HG03280 (cell line): ENCODE results near the gene ZCCHC7.
"Not testable (repeated sequence)": the region's sequence is repeated elsewhere in the genome, so short reads cannot be mapped to it uniquely, and the experiment has no call there.

ENCODE experiments used
- ATAC-seq: cut with Tn5 transposase; IDR thresholded peaks from one replicate; pipeline ENCODE4 v1.9.1; 2021; ENCODE audit warnings: mild to moderate bottlenecking, moderate library complexity; ENCODE audit not compliant: unreplicated experiment

Gene ZCCHC7

GRCh38 chr9:37290366-37290939 lies 170.1 kb downstream of the ZCCHC7 start:
- ATAC-seq, result no peak

DNA sequence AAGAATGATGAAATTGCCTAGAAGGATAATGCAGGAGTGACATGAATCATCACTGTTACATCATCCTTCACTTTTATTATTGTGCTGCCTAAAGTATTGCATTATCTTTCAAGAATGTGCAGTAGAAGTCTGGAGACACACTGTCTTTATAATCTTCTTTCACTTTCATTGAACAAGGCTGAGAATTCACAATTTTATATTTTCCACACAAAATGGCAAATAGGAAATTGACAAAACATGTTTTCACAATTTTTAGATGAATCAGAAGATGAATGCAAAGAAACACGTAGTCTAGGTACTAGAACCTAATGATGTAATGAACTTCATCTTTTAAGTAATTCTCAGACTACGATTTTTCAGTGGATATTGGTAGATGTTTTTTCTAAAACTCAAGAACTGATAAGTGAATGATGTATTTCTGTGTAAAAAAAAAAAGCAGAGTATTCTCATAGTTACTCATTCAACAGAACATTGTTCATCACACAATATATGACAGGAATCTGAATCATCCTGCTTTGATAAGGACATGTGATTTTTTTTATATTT lies 170.6 kb downstream of the ZCCHC7 start:
- no peak for ATAC-seq

GRCh38 chr9:37291612-37292238 lies 171.4 kb downstream of the ZCCHC7 start:
- not testable (repeated sequence) for ATAC-seq

GRCh38 chr9:37292896-37293295 lies 172.5 kb downstream of the ZCCHC7 start:
- no peak for ATAC-seq

DNA sequence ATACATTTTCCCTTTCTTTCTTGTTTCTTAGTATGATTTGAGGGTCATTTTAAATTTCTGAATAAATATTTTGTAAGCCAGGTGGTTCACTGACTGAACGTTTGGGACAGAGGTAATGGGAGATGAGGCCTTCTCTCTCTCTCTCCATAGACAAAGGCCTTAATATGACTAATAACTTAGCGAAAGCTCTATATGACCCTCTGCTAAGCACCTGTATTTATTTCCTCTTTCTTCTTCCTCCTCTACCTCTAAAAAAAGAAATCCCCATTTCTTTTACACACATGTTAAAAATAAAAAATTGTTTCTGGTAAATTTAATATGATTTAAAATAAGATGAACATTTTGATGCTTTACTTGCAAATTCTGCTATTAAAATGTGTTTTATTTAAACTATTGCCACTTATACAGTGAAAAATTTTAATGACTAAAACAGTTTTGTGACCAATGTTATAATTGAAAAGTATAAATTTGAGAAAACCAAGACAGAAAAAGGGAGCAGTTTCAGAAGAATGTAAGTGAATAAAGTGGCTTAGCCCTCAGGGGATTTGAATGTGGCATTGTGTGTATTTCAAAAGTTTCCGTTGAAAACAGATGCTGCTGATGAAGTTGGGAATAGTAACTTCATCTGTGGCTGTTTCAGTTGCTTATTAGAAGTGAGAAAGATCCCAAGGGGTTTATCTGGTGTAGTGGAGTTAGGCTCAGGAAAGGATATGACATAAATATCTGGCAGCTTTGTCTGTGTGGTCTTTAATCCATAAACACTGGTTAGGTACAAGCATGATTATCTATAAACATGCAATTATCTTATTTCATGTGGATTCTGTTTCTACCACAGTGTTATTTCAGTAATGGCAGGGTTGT lies 173.5 kb downstream of the ZCCHC7 start:
- ATAC-seq, result peak; percentile 44

DNA sequence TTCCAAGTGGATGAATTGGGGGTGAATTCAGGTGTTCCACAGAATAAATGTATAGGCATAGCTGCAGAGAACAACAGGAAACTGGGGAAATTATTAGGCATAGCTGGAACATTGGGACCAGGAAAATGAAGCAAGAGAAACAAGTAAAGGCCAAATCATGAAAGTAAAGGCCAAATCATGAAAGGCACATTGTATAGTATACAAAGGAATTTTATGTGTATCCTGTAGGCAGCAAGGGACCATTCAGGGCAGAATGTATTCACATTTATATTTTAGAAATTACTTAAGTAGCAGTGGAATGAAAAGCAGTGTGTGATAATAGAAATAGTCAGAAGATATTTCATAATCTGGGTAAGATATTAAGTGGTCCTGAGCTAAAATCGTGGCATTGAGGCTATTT lies 174.8 kb downstream of the ZCCHC7 start:
- ATAC-seq, result no peak

DNA sequence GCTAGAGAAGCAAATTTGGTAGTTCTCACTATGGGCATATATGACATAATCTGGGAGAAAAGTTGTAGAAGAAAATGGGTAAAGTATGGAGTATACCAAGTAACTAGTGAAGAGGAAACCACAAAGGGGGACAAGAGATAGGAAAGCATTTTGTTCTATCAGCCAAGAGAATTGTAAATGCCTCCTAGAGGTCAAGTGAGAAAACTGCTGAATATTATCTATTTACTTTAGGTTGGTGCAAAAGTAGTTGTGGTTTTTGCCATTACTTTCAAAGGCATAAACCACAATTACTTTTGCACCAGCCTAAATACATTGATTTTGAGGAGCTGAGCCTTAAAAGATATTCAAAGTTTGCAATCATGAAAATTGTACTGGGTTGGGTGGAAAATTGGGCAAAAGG lies 175.4 kb downstream of the ZCCHC7 start:
- no peak for ATAC-seq

GRCh38 chr9:37297592-37297991 lies 177.2 kb downstream of the ZCCHC7 start:
- no peak for ATAC-seq

DNA sequence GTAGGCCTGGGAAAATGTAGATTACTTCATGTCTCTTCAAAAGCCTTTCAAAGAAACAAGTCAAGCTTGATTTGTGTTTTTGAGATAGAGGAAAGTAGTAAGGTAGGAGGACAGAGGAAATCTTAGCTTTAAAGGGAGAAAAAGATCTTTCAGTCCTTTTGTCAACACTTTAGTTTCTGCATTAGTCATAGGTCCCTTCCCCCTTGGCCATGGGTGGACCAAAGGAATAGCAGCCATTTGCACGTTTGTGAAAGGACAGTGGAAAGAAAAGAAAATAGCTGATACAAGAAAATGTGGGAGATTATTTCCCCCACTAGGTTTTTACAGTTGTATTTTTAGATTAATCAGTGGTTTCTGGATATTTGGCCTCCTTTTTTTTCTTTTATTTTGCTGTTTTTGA lies 180.2 kb downstream of the ZCCHC7 start:
- ATAC-seq, result no peak

DNA sequence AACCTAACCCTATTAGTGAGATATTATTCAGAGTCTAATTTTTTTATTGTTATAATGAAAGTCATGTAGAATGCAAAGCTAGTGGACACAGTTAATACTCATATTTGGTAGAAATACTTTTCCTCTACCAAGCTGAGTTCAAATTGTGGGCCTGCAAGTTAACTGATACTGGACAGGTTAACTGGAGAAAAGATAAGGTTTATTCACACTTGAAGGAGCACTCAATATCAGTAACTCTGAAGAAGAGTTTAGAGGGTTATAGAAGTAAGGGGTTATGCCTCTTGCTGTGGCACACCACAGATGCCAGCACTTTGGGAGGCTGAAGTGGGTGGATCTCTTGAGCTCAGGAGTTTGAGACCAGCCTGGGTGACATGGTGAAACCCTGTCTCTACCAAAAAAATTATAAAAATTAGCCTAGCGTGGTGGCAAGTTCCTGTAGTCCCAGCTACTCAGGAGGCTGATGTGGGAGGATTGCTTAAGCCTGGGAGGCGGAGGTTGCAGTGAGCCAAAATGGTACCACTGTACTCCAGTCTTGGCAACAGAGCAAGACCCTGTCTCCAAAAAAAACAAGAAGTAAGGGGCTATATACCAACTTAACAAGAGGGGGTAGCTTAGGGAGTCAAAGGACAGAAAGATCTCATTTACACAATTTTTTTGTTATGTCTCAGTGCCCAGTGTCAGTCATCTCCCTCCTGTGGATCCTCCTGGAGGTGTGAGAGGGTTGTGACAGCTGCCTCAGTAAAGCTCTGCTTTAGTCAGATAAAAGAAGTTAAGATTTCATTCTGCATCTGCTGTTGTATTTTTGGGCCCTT lies 180.9 kb downstream of the ZCCHC7 start:
- ATAC-seq, result no peak

DNA sequence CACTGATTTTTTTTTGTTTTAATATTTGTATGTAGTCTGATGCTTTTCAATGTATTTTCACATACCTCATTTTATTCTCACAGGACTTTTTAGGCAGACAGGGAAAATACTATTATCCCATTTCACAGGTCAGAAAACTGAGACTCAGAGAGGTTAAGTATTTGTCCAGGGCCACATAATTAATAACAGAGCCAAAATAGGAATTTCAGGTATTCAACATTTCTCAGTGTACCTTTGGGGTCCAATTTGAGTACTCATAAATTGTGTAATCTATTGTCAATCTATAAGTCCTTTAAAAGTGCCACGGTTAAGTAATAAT lies 181.4 kb downstream of the ZCCHC7 start:
- no peak for ATAC-seq

DNA sequence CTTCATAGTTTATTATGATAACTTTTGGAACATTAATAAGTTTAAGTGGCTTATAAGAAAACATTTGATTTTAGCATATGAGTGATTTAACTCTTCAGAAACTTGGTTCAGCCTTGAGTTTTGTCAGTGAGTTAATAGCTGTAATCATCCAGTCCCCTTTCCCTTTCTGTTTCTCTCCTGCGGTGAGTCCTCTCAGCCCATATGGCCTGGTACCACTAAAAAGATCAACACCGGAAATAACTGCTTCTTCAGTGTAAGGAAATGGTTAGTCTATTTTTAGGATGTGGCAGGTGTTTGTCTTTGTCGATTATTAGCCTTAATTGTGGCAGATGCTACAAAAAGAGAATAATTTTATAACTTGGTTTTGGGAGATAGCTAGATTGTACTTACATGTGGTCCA lies 181.9 kb downstream of the ZCCHC7 start:
- ATAC-seq, result peak; percentile 95

DNA sequence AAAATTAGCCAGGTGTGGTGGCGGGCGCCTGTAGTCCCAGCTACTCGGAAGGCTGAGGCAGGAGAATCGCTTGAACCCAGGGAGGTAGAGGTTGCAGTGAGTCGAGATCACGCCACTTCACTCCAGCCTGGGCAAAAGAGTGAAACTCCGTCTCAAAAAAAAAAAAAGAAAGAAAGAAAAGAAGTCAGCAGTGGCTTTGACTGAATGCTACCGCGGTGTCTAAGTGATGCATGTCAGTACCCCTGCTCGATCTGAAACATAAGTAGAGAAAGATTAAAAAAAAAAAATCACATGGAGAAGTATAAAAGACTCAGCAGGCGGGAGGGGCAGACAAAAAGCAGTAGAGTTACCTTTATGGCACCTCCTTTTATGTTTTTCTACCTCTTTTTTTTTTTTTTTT lies 182.9 kb downstream of the ZCCHC7 start:
- not testable (repeated sequence) for ATAC-seq

DNA sequence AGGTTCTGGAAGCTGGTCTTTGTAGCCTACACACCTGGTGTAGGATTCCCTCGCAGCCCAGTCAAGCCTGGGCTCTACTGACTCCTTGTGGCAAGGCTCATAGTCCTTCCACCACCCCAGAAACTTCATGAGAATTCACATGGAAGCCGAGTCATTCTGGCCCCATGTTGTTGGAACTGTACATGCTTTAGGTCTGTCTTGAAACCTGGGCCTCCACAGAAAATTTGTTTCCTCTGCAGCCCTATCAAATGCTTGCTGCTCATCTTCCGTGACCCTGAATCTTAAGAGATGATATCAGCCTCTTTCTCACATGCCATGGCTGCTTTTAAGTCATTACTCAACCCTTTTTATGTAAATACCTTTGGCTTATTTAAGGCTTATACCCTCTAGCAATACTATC lies 188.8 kb downstream of the ZCCHC7 start:
- ATAC-seq, result no peak

DNA sequence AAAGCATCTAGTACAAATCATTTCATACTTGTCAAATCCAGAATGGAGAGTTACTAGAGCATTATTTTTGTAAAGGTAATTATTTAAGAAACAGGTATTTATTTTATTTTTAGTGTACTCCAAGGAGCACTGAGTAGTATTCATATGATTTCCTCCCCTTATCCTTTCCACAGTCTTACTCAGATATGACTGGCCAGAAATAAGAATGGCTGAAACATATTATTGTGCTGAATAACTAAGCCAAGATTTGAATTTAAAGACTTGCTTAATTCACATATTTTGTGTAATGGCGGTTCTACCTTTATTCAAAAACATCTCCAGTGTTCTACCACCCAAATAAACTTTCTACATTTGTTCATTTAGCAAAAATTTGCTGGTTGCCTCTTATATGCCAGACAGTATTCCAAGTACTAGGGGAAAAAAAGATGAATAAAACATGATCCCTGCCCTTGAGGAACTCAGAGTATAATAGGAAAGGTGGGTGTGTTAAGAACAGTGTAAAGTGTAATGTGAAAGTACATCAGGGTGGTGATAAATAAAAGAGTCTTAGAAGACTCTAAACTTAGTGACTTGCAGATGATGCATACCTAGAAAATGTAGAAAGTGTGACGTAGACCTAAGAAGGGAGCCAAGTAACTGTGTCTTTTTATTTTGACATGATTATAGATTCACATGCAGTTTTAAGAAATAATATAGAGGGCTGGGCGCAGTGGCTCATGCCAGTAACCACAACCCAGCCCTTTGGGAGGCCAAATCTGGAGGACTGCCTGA lies 191.7 kb downstream of the ZCCHC7 start:
- no peak for ATAC-seq

GRCh38 chr9:37324261-37324683 lies 203.9 kb downstream of the ZCCHC7 start:
- ATAC-seq, result peak; percentile 64

DNA sequence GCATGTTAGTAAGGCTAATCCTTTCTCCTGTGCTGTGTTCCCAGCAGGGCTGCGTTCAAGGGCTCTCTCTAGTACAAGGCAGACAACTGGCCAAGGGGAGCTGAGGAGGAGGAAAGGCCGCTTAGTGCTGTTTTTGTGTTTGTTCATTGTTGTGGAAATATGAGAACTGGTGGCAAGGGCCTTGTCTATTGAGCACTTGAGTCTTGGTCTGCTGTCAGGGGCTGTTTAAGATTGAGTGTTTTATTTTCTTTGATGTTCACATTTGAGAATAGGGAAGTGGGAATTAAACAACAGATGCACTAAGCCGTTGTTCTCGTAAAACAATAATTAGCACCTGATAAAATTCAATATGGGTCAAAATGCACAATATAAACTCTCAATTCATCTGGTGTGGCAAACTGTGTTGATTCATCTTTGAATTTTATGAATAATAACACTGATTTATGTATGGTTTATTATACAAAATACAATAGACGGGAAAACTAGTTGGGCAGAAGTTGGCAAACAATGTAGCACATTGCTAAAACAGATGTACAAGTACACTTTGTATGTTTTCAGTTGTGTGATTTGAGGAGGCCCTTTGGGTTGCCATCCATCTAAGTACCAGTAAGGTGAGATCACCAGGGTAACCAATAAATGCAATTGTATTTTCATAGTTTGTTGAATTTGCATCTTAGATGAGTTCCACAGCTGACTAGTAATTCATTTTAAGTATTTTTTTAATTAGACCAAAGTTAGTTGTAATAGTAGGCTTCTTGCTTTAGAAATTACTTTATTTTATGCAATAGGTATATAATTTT lies 204.5 kb downstream of the ZCCHC7 start:
- no peak for ATAC-seq

DNA sequence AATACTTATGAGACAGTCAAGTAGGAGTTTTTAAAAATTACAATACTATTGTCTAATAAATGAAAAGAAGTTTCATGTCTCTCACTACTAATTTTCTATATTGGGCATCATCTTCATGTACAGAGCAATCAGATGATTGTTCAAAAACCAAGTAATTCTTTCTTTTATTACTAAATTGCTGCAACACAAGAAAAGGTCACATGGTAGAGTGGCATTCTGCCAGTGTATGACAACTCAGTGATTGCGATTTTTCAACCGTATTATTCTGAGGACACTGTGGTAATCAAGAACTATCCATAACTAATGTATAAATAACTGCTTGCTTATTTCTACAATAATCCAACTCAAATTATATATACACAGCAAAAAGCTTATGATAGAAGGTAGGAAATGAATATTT lies 205.4 kb downstream of the ZCCHC7 start:
- no peak for ATAC-seq

DNA sequence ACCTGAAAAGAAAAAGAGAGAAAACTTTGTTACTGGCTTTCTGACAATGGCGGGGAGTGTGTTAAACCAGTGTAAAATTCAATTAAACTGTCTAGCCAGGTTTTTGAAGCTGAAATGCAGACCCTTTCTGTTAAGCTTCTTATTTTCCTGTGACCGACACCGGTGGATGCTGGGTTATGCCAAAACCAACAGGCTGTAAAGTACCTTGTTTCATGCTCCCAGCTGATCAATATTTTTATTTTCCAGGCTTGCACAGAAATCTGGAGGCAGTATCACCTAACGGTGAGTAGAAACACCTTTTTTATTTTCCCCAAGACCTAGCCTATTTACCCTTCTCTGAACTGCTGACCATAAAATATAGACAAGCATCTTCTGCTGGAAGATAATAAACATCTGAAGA lies 207.2 kb downstream of the ZCCHC7 start:
- ATAC-seq, result no peak
